Fibroblast of gingiva (primary cell): ENCODE measurements around the gene ADGRG2.
"Not testable (repeated sequence)": the region's sequence is repeated elsewhere in the genome, so short reads cannot be mapped to it uniquely, and the experiment has no call there.

ENCODE experiments used
- DNase-seq: peaks from one replicate; pipeline ENCODE4 v3.0.0-alpha.2; 2011; ENCODE audit warnings: low read depth

The ADGRG2 gene

GRCh38 chrX:19086102-19086772 lies 36.0 kb downstream of the ADGRG2 start:
- DNase-seq: no peak

GRCh38 chrX:19085666-19086065 lies 36.6 kb downstream of the ADGRG2 start:
- DNase-seq: no peak

GRCh38 chrX:19075754-19076153 lies 46.5 kb downstream of the ADGRG2 start:
- DNase-seq: no peak

GRCh38 chrX:19072372-19072771 lies 49.9 kb downstream of the ADGRG2 start:
- no peak for DNase-seq

GRCh38 chrX:19070555-19070994 lies 51.7 kb downstream of the ADGRG2 start:
- DNase-seq: no peak

- DNase-seq: not testable (repeated sequence)
These were observed 55.3 kb downstream of the ADGRG2 start for GRCh38 chrX:19066987-19067386.

- no peak for DNase-seq
These were observed 56.7 kb downstream of the ADGRG2 start for GRCh38 chrX:19065535-19065934.

- DNase-seq: no peak
These were observed 58.1 kb downstream of the ADGRG2 start for GRCh38 chrX:19064175-19064574.

GRCh38 chrX:19063030-19063429 lies 59.2 kb downstream of the ADGRG2 start:
- no peak for DNase-seq

GRCh38 chrX:19059067-19059466 lies 63.2 kb downstream of the ADGRG2 start:
- DNase-seq: no peak

- DNase-seq: no peak
These were observed 64.4 kb downstream of the ADGRG2 start for GRCh38 chrX:19057856-19058255.

- DNase-seq: no peak
These were observed 73.2 kb downstream of the ADGRG2 start for GRCh38 chrX:19049110-19049509.

- no peak for DNase-seq
These were observed 75.7 kb downstream of the ADGRG2 start for GRCh38 chrX:19046343-19047215.

- DNase-seq: no peak
These were observed 81.9 kb downstream of the ADGRG2 start for GRCh38 chrX:19040373-19040772.

- no peak for DNase-seq
These were observed 88.2 kb downstream of the ADGRG2 start for GRCh38 chrX:19034025-19034424.

GRCh38 chrX:19030805-19031204 lies 91.5 kb downstream of the ADGRG2 start:
- DNase-seq: no peak

- DNase-seq: no peak
These were observed 93.7 kb downstream of the ADGRG2 start for GRCh38 chrX:19028560-19028959.

- no peak for DNase-seq
These were observed 97.9 kb downstream of the ADGRG2 start for GRCh38 chrX:19024366-19024765.

- DNase-seq: no peak
These were observed 102.3 kb downstream of the ADGRG2 start for GRCh38 chrX:19019996-19020395.

GRCh38 chrX:19017271-19017670 lies 105.0 kb downstream of the ADGRG2 start:
- peak; percentile 5 for DNase-seq

GRCh38 chrX:19016614-19017013 lies 105.7 kb downstream of the ADGRG2 start:
- not testable (repeated sequence) for DNase-seq

GRCh38 chrX:19007868-19008267 lies 114.4 kb downstream of the ADGRG2 start:
- DNase-seq: no peak

GRCh38 chrX:19007011-19007410 lies 115.3 kb downstream of the ADGRG2 start:
- DNase-seq: no peak
